Esophagus squamous epithelium (tissue), 5 donors: Measurements from ENCODE around the gene ZCCHC24. TPM values are rescaled to one million over a fixed set of nuclear protein-coding genes. Genes with fewer than 3 reads are reported as not detected.
A peak's percentile ranks its signal among the peaks of the same experiment; 100 is the strongest.

ENCODE experiments used
- DNase-seq: peaks from one replicate; lab custom pipeline; 2025; lab: John Stamatoyannopoulos, UW
- H3K27ac ChIP-seq, 4 donors: fragments of 200-600 bp; sonication (generic); one replicate each; pipeline ENCODE4 v1.5.1; 2016 to 2019; ENCODE audit warnings: mild to moderate bottlenecking in 1 of 4
- H3K27me3 ChIP-seq, 4 donors: fragments of 200-600 bp; sonication (generic); 1 replicate in 3 of 4; 2 replicates in 1 of 4; pipeline versions ENCODE4 v1.5.1 to v1.6.0; 2017 to 2021; ENCODE audit warnings: antibody characterized with exemption in 1 of 4
- H3K36me3 ChIP-seq, 3 donors: fragments of 200-600 bp; sonication (generic); one replicate each; pipeline ENCODE4 v1.5.1; 2016 to 2019
- H3K4me1 ChIP-seq, 3 donors: fragments of 200-600 bp; sonication (generic); one replicate each; pipeline ENCODE4 v1.5.1; 2017 to 2019
- H3K4me3 ChIP-seq, 4 donors: fragments of 200-600 bp; sonication (generic); 1 replicate in 3 of 4; 2 replicates in 1 of 4; pipeline ENCODE4 v1.5.1; 2016 to 2019; ENCODE audit warnings: mild to moderate bottlenecking in 2 of 4, moderate library complexity in 1 of 4
- H3K9me3 ChIP-seq, 3 donors: fragments of 200-600 bp; sonication (generic); one replicate each; pipeline ENCODE4 v1.5.1; 2016 to 2019
- CTCF ChIP-seq, 6 experiments: fragments of 450-650 bp in 4 of 6; fragments of 200-600 bp in 2 of 6; sonication (generic) in 2 of 6; IDR thresholded peaks; one replicate each; pipeline ENCODE4 v1.5.1; 2016 to 2019; ENCODE audit warnings: antibody characterized with exemption in 6 of 6, mild to moderate bottlenecking in 4 of 6, moderate library complexity in 4 of 6
- POLR2A ChIP-seq, 4 donors: fragments of 450-650 bp; IDR thresholded peaks; one replicate each; pipeline ENCODE4 v1.6.1; 2017; ENCODE audit warnings: antibody characterized with exemption in 4 of 4, mild to moderate bottlenecking in 4 of 4, moderate library complexity in 3 of 4
- WGBS, 2 donors: methylation state at CpG; one replicate each; pipeline ENCODE4 v1.1.5; 2018; 5-methylcytosine and 5-hydroxymethylcytosine counted together
- intact Hi-C: fragments of 100-400 bp; cut with DNase I; formaldehyde crosslinking; loops from one replicate; pipeline ENCODE4 v1.15.0; 2022
- total RNA-seq, 4 donors: library from RNA; depleted of rRNA; stranded (reverse); fragments of >200 nt; gene quantifications; one replicate each; pipeline ENCODE4 v1.1.0, GENCODE V29; 2016
- donor health status: DM: yes; HTN: yes; CAD: no.

Gene ZCCHC24
- total RNA-seq, 4 donors from 2014 or later, result 2.2 to 26.1 (median 6.4) TPM

- DNase-seq, result no peak
- intact Hi-C loops, result no loop called here
- Histone ChIP-seq H3K27me3 (no peaks in the 10 kb centered on the region), H3K4me1 (peaks cover 0 to 94% (median 45%) of the 10 kb centered on the region in 3 donors), H3K27ac (peak overlapping the region in 2 of 4 donors; percentile 50 to 92), H3K36me3 (no peaks in the 10 kb centered on the region), H3K9me3 (no peaks in the 10 kb centered on the region), H3K4me3 (no peak overlapping the region)
- 30 to 39% methylated on average over 2 to 7 of the region's 13 CpGs for WGBS, 2 donors
- TF ChIP-seq CTCF (IDR thresholded peaks at IDR 0.05), result no peak
- TF ChIP-seq POLR2A (IDR thresholded peaks at IDR 0.05), result no peak
These were observed 40.0 kb downstream of the ZCCHC24 start for GRCh38 chr10:79405221-79405994.

GRCh38 chr10:79404690-79405131 is 40.7 kb downstream of the ZCCHC24 start:
- Histone ChIP-seq H3K4me3 (no peak overlapping the region), H3K4me1 (peaks cover 0 to 96% (median 42%) of the 10 kb centered on the region in 3 donors), H3K9me3 (no peaks in the 10 kb centered on the region), H3K27me3 (no peaks in the 10 kb centered on the region), H3K27ac (peak overlapping the region in 2 of 4 donors; percentile 87 to 92), H3K36me3 (no peaks in the 10 kb centered on the region)
- intact Hi-C loops, result no loop called here
- no peak for TF ChIP-seq CTCF (IDR thresholded peaks at IDR 0.05)
- no peak for TF ChIP-seq POLR2A (IDR thresholded peaks at IDR 0.05)
- DNase-seq, result no peak
- 47 to 57% methylated on average over 3 of the region's 5 CpGs for WGBS, 2 donors

- intact Hi-C loops, result no loop called here
- no peak for DNase-seq
- Histone ChIP-seq H3K4me1 (peaks cover 0 to 99% (median 44%) of the 10 kb centered on the region in 3 donors), H3K36me3 (no peaks in the 10 kb centered on the region), H3K9me3 (no peaks in the 10 kb centered on the region), H3K27me3 (no peaks in the 10 kb centered on the region), H3K4me3 (peak overlapping the region in 1 of 4 donors; percentile 37), H3K27ac (peak overlapping the region in 3 of 4 donors; percentile 74 to 92 (median 87))
- 0% methylated on average over 4 of the region's 7 CpGs; no CpG with 5 or more reads in 1 of the 2 donors for WGBS, 2 donors
- TF ChIP-seq POLR2A (IDR thresholded peaks at IDR 0.05), result no peak
- TF ChIP-seq CTCF (IDR thresholded peaks at IDR 0.05), result no peak
These were observed 41.2 kb downstream of the ZCCHC24 start for GRCh38 chr10:79404231-79404609.

GRCh38 chr10:79403441-79404230 is 41.8 kb downstream of the ZCCHC24 start:
- WGBS, 2 donors, result 37 to 52% methylated on average over 9 to 12 of the region's 23 CpGs
- Histone ChIP-seq H3K9me3 (no peaks in the 10 kb centered on the region), H3K4me1 (peaks cover 0 to 99% (median 50%) of the 10 kb centered on the region in 3 donors), H3K27me3 (no peaks in the 10 kb centered on the region), H3K36me3 (no peaks in the 10 kb centered on the region), H3K4me3 (peak overlapping the region in 1 of 4 donors; percentile 37), H3K27ac (peak overlapping the region in 3 of 4 donors; percentile 74 to 92 (median 87))
- DNase-seq, result no peak
- intact Hi-C loops, result no loop called here
- TF ChIP-seq POLR2A (IDR thresholded peaks at IDR 0.05), result no peak
- no peak for TF ChIP-seq CTCF (IDR thresholded peaks at IDR 0.05)
